ENCODE measurements around the gene PLXNA2.

DNA sequence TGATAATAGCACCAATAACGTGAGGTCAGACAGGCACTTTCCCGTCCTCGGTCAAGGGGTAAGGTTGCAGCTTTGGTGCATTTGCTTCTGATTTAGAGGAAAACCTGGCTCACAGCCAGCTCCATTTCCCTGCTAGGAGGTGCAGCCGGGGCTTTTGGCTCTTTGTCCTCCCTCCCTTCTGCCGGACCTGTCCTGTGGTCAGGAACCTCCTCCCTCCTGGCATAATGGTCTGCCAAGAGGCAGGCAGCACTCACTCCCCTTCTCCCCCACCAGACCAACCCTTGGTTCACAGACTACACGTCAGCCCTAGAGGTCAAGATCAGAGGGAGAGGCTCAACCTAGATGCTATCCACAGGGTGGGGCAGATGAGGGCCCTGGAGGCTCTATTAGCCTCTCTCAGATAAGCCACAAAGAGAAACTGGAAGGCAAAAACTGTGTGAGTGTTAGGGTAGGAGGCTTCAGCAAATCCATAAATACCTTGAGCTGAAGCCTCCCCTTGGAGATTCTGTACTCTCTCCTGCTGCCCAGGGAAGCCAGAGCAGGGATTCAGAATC is 64.8 kb downstream of the PLXNA2 start:
- TF ChIP-seq, protein P1, sequence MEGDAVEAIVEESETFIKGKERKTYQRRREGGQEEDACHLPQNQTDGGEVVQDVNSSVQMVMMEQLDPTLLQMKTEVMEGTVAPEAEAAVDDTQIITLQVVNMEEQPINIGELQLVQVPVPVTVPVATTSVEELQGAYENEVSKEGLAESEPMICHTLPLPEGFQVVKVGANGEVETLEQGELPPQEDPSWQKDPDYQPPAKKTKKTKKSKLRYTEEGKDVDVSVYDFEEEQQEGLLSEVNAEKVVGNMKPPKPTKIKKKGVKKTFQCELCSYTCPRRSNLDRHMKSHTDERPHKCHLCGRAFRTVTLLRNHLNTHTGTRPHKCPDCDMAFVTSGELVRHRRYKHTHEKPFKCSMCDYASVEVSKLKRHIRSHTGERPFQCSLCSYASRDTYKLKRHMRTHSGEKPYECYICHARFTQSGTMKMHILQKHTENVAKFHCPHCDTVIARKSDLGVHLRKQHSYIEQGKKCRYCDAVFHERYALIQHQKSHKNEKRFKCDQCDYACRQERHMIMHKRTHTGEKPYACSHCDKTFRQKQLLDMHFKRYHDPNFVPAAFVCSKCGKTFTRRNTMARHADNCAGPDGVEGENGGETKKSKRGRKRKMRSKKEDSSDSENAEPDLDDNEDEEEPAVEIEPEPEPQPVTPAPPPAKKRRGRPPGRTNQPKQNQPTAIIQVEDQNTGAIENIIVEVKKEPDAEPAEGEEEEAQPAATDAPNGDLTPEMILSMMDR (IDR thresholded peaks at IDR 0.05), result no peak
- TF ChIP-seq POLR2A (IDR thresholded peaks at IDR 0.05), result no peak
